ENCODE measurements around the gene OPRL1. TPM values are rescaled to one million over a fixed set of nuclear protein-coding genes. Genes with fewer than 3 reads are reported as not detected.

The OPRL1 gene
- total RNA-seq, 1 experiment from 2014 or later: 3.9 TPM

DNA sequence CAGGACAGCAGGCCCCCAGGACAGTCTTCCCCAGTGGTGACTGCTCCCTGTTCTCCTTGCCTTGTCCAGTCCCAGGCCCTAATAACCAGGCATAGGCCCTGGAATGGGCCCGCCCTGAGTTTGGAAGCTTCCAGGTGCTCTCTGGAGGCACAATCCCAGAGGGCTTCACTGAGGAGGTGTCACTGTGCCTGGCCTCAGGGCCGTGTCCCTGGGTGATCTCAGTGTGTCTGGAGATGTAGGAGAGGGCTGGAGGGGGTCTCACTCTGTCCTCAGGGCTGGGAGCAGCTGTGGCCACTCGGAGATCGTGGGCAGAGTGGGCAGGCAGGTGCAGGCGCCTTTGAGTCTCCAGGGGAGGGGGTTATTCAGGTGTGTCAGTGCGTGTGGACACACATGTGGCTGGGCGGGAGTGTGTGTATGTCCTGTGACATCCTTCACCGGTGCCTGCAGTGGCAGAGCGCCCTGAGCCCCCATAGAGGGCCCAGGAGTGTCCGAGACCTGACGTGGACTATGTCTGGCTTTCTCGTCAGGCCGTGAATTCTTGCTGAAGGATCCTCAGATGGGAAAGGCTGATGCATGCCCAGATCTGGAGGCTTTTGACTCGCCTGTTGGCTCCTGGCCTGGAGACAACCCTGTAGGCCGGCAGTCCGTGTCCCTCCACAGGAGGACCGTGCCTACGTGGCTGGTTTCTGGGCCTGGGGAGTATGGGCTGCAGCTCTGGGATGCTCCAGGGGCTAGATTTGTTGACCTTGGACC, 33.0 kb downstream of the OPRL1 start:
- H3K9me3 ChIP-seq (ENCODE audit: control insufficient read depth, insufficient read depth, low read depth, low read length): no peaks in the 10 kb centered on the region
- H3K36me3 ChIP-seq (ENCODE audit: control insufficient read depth, insufficient read depth, low read length): no peaks in the 10 kb centered on the region
- H3K27ac ChIP-seq (ENCODE audit: low read length): no peak overlapping the region
- POLR2A ChIA-PET: no interaction called here
- CTCF ChIA-PET: no interaction called here
- H3K4me3 ChIP-seq (ENCODE audit: low read depth in 2 of 2, low read length in 2 of 2): no peak overlapping the region
- no peaks in the 10 kb centered on the region; the same call in 1 of the 2 replicates for H3K4me1 ChIP-seq (ENCODE audit: control insufficient read depth, insufficient read depth, low read length)
- intact Hi-C loops (cut with micrococcal nuclease; ENCODE audit: unreplicated experiment): no loop called here
- no peak for TF ChIP-seq TCF7L2 (IDR thresholded peaks at IDR 0.05; ENCODE audit: low read depth, low read length)
- no peak for TF ChIP-seq POLR2AphosphoS5 (IDR thresholded peaks at IDR 0.05; ENCODE audit: low read depth, low read length)
- no peak for TF ChIP-seq CTCF (IDR thresholded peaks at IDR 0.05)
- no peak for TF ChIP-seq SIN3A (IDR thresholded peaks at IDR 0.05; ENCODE audit: borderline replicate concordance, insufficient read depth, low read depth, low read length)
- ATAC-seq (no peak), DNase-seq (ENCODE audit: low read depth, low spot score) (no peak)
- BruUV-seq (replicated peaks): no TSS peak
- no peaks in the 10 kb centered on the region for H3K27me3 ChIP-seq (ENCODE audit: control insufficient read depth, insufficient read depth, low read length)
- in situ Hi-C loops (cut with HindIII; ENCODE audit: low pct_unique_long_range_greater_than_20kb, low sequenced_read_pairs): no loop called here

DNA sequence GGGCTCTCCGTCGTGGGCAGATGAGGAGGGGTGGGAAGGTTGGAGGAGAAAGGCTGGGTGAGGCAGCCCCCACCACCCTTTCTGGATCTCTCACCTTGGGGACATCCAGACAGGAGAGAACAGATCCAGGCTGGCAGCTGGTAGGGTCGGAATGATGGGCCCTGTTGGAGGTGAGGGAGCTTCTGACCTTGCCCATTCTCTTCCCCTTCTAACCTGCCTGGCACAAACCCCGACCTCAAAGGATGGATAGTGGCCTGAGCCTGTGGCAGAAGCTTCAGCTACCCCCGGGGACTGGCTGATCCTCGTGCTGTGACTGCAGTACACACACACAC, 33.5 kb downstream of the OPRL1 start:
- POLR2A ChIA-PET: no interaction called here
- Histone ChIP-seq H3K36me3 (ENCODE audit: control insufficient read depth, insufficient read depth, low read length) (no peaks in the 10 kb centered on the region), H3K4me1 (ENCODE audit: control insufficient read depth, insufficient read depth, low read length) (no peaks in the 10 kb centered on the region; the same call in 1 of the 2 replicates), H3K9me3 (ENCODE audit: control insufficient read depth, insufficient read depth, low read depth, low read length) (no peaks in the 10 kb centered on the region), H3K27me3 (ENCODE audit: control insufficient read depth, insufficient read depth, low read length) (no peaks in the 10 kb centered on the region), H3K4me3 (ENCODE audit: low read depth in 2 of 2, low read length in 2 of 2) (no peak overlapping the region), H3K27ac (ENCODE audit: low read length) (no peak overlapping the region)
- DNase-seq (ENCODE audit: low read depth, low spot score): no peak
- ATAC-seq: no peak
- no TSS peak for BruUV-seq (replicated peaks)
- TF ChIP-seq POLR2AphosphoS5 (IDR thresholded peaks at IDR 0.05; ENCODE audit: low read depth, low read length) (no peak), CTCF (IDR thresholded peaks at IDR 0.05) (no peak), TCF7L2 (IDR thresholded peaks at IDR 0.05; ENCODE audit: low read depth, low read length) (no peak), SIN3A (IDR thresholded peaks at IDR 0.05; ENCODE audit: borderline replicate concordance, insufficient read depth, low read depth, low read length) (no peak)
- TF ChIP-seq, protein P1, sequence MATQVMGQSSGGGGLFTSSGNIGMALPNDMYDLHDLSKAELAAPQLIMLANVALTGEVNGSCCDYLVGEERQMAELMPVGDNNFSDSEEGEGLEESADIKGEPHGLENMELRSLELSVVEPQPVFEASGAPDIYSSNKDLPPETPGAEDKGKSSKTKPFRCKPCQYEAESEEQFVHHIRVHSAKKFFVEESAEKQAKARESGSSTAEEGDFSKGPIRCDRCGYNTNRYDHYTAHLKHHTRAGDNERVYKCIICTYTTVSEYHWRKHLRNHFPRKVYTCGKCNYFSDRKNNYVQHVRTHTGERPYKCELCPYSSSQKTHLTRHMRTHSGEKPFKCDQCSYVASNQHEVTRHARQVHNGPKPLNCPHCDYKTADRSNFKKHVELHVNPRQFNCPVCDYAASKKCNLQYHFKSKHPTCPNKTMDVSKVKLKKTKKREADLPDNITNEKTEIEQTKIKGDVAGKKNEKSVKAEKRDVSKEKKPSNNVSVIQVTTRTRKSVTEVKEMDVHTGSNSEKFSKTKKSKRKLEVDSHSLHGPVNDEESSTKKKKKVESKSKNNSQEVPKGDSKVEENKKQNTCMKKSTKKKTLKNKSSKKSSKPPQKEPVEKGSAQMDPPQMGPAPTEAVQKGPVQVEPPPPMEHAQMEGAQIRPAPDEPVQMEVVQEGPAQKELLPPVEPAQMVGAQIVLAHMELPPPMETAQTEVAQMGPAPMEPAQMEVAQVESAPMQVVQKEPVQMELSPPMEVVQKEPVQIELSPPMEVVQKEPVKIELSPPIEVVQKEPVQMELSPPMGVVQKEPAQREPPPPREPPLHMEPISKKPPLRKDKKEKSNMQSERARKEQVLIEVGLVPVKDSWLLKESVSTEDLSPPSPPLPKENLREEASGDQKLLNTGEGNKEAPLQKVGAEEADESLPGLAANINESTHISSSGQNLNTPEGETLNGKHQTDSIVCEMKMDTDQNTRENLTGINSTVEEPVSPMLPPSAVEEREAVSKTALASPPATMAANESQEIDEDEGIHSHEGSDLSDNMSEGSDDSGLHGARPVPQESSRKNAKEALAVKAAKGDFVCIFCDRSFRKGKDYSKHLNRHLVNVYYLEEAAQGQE (IDR thresholded peaks at IDR 0.05; ENCODE audit: insufficient read depth in 1 of 2, low read depth in 2 of 2, low read length in 1 of 2): no peak
- CTCF ChIA-PET: interaction anchor here (0.6 kb wide), 1 partner anchor 11 kb away, joined by 3 read pairs; no protein-coding TSS in a partner anchor
- intact Hi-C loops (cut with micrococcal nuclease; ENCODE audit: unreplicated experiment): no loop called here
- in situ Hi-C loops (cut with HindIII; ENCODE audit: low pct_unique_long_range_greater_than_20kb, low sequenced_read_pairs): no loop called here

Data from Panc1 (cell line).